ENCODE data around the gene CATSPERD. TPM values are rescaled to one million over a fixed set of nuclear protein-coding genes. Genes with fewer than 3 reads are reported as not detected.
A peak's percentile ranks its signal among the peaks of the same experiment; 100 is the strongest.

The CATSPERD gene, protein sequence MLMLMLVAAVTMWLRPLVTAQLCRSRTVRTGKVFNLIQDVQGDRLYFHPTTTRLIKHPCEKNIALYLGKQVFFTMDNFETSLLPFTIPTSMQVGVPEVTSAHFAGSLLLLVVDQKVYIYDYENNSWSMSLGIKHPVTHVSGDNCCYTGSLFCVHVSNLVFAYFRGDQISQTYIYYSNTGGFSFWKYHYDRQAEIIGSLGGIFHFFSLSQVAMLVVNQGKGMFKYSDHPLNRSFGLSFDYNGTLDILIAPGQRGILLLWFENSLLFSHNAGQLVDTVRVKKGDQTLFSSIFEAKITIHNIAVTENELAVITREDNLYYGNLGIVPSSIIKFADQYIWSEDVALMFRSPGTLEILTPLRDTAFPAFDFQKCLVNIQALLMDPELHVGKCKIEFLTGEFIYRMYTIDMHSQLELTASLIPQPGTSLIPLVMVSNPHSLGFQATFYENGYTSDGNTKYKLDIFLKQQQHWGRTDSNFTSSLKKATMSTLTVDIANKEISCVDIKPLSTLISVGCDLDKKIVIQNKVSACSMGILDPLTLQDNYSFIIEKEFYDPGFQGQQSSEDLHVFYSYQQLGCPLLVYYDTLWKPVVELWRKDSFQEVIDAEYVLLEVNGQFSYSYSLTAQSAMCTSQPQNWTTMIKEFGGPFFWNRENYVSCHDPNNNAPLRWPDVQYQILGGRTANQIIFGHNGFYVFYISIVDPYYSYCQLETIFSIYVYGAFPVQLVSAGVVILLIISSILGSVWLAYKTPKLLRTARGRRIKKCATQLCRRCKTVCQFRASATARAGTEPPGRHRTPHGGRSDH
- not detected for total RNA-seq
- polyA plus RNA-seq = not detected

DNA sequence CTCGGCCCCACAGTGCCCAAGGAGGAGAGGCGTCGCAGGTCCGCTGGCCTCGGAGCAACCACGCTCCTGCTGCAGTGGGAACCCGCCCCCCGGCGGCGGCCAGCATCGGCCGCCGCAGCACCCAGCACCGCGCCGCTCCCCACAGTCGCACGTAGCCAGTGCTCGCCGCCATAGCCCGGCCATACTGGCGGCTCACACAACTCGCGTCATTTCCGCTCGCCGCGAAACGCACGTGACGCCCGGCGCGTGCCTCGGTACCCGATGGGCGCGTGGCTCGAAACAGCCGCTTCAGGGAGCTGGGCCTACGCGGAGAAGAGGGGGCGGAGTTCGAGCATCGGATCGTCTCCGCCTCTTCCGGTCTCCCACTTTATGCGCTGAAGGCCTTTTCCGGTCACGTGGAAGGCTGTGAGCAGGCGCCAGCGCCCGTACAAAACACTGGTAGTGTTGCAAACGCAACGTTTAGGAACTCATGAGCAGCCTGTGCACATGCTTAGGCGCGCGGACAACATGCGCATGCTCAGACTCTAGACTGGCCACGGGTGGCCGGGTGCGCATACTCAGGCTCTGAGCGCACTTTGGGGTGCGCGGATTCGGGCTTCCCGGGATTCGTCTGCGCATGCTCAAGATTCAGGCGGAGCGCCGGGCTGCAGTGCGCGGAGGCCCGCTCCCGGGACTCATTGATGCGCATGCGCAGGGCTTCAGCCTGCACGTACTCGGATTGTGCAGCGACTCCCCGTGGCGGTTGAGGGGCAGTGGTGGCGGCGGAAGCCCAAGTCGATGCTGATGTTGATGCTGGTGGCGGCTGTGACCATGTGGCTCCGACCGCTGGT, at the start of gene CATSPERD, which contains the start of gene LONP1:
Gene CATSPERD, plus strand, starts transcription at position 677 of the 830 bp plus-strand sequence. Its CDS starts 101 bp downstream, at position 778.
Gene LONP1, minus strand, starts transcription at position 186 of the 830 bp plus-strand sequence. Its CDS starts 14 bp downstream, at position 172.
- DNase-seq (ENCODE audit: extremely low spot score) = peak; percentile 97
- no peaks in the 10 kb centered on the region for H3K36me3 ChIP-seq (ENCODE audit: insufficient read depth)
- peaks cover 3% of the 10 kb centered on the region for H3K4me1 ChIP-seq (ENCODE audit: insufficient read depth)
- peak within 1 kb of the TSS; percentile 87 for H3K4me3 ChIP-seq (ENCODE audit: low read depth, low read length)
- H3K27ac ChIP-seq (ENCODE audit: low read depth) = peak within 1 kb of the TSS; percentile 91
- WGBS = under 1% methylated on average over 90 of the region's 90 CpGs

DNA sequence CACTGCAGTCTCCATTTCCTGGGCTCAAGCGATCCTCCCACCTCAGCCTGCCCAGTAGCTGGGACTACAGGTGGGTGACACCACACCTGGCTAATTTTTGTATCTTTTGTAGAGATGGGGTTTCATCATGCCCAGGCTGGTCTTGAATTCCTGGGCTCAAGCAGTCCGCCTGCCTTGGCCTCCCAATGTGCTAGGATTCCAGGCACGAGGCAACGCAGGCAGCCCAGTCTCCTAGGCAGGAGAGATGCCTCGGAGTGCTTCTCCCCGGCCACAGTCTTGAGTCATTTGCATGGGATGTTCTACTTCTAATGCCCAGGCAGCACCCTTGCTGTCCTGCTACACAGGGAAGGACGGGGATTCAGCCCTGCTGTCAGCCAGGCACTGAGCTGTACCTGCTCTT, 48.8 kb upstream of the CATSPERD start:
- DNase-seq (ENCODE audit: extremely low spot score) = no peak
- no peak overlapping the region for H3K4me3 ChIP-seq (ENCODE audit: low read depth, low read length)
- no peak overlapping the region for H3K27ac ChIP-seq (ENCODE audit: low read depth)
- 93% methylated on average over 7 of the region's 7 CpGs for WGBS
- peaks cover 6% of the 10 kb centered on the region for H3K36me3 ChIP-seq (ENCODE audit: insufficient read depth)
- no peaks in the 10 kb centered on the region for H3K4me1 ChIP-seq (ENCODE audit: insufficient read depth)

DNA sequence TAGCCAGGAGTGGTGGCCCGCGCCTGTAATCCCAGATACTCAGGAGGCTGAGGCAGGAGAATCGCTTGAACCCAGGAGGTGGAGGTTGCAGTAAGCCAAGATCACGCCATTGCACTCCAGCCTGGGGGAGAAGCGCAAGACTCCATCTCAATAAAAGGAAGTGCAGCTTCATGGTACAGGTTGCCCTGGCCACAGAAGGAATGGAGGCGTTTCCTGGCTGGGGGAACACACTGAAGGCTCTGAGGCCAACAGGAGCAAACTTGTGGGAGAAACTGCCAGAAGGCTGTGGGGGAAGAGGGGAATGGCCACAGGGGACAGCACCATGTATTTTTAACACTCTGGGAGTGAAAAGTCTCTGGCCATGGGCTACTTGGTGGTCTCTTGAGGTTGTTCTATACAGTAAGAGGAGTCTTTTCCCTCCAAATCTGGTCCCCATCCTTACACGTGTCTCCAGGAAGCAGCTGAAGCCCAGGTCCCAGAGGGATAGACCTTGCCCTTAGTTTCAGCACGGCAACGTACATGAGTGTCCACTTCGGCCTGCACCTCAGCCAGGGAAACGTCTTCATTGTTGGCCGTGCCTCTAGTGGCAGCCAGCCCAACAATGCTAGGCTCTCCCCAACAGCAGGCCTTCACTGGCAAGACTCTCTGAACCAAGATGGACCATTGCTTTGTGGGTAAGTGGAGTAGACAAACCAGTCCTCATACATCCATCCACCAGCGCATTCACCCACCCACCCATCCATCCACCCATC, 47.6 kb upstream of the CATSPERD start:
- WGBS = 84% methylated on average over 13 of the region's 13 CpGs

DNA sequence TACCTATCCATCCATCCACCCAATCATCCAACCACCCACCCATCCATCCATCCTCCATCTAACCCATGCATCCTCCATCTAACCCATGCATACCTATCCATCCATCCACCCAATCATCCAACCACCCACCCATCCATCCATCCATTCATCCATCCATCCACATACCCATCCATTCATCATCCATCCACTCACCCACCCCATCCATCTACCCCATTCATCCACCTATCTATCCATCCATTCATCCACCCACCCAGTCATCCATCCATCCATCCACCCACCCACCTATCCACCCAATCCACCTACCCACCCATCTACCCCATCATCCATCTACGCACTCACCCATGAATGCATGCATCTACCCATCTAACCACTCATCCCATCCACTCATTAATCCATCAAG, 46.7 kb upstream of the CATSPERD start:
- Histone ChIP-seq H3K27ac (ENCODE audit: low read depth) (no peak overlapping the region), H3K4me3 (ENCODE audit: low read depth, low read length) (no peak overlapping the region), H3K4me1 (ENCODE audit: insufficient read depth) (no peaks in the 10 kb centered on the region), H3K36me3 (ENCODE audit: insufficient read depth) (peaks cover 2% of the 10 kb centered on the region)
- WGBS = 98% methylated on average over 1 of the region's 1 CpG
- no peak for DNase-seq (ENCODE audit: extremely low spot score)

More for the DNA sequence above, 47.6 kb upstream of the CATSPERD start:
- DNase-seq (ENCODE audit: extremely low spot score) = no peak
- peaks cover 4% of the 10 kb centered on the region for H3K36me3 ChIP-seq (ENCODE audit: insufficient read depth)
- no peak overlapping the region for H3K27ac ChIP-seq (ENCODE audit: low read depth)
- no peaks in the 10 kb centered on the region for H3K4me1 ChIP-seq (ENCODE audit: insufficient read depth)
- no peak overlapping the region for H3K4me3 ChIP-seq (ENCODE audit: low read depth, low read length)

DNA sequence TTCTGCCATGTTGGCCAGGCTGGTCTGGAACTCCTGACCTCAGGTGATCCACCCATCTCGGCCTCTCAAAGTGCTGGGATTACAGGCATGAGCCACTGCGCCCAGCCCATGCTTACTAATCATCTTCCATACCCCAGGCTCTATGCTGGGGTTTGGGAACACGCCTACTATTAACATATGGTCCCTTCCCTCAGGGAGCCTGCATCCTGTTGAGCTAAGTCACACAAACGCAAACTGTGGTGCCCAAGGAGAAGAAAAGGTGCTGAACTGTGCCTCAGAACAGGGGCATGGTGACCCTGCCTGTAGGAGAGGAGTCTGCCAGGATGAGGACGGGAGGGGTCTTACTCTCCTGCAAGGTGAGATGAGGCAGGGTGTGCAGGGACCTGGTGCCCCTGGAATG, 45.7 kb upstream of the CATSPERD start:
- no peak for DNase-seq (ENCODE audit: extremely low spot score)
- H3K36me3 ChIP-seq (ENCODE audit: insufficient read depth) = no peaks in the 10 kb centered on the region
- 83% methylated on average over 5 of the region's 5 CpGs for WGBS
- H3K4me1 ChIP-seq (ENCODE audit: insufficient read depth) = no peaks in the 10 kb centered on the region
- H3K4me3 ChIP-seq (ENCODE audit: low read depth, low read length) = no peak overlapping the region
- no peak overlapping the region for H3K27ac ChIP-seq (ENCODE audit: low read depth)

DNA sequence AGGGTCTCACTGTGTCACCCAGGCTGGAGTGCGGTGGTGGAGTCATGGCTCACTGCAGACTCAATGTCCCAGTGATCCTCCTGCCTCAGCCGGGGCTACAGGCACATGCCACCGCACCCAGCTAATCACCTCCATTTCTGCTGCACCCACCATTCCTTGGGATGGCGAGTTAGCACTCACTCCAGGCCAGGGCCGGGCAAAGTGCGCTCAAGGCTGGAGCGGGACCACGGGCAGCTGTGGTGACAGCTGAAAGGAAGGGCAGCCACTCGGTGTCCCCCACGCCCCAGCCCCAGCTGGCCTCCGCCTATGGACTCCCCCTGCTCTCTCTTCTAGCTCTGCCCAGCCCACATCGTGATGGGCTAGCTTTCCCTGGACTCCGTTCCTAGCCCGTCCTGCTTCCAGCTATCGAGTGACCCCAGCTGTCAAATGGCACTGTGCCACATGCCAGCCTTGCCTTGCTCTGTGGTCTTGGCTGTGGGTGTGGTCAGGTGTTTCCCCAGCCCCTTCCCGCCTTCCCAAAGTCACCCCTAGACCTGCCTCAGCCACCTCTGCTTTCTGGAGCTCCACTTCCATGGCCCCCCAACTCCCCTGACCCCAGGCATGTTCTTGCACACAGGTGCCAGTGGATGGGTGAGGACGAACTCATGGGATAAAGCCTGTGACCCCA, 44.2 kb upstream of the CATSPERD start:
- Histone ChIP-seq H3K27ac (ENCODE audit: low read depth) (no peak overlapping the region), H3K36me3 (ENCODE audit: insufficient read depth) (no peaks in the 10 kb centered on the region), H3K4me3 (ENCODE audit: low read depth, low read length) (no peak overlapping the region), H3K4me1 (ENCODE audit: insufficient read depth) (no peaks in the 10 kb centered on the region)
- 72% methylated on average over 17 of the region's 17 CpGs for WGBS
- DNase-seq (ENCODE audit: extremely low spot score) = no peak

DNA sequence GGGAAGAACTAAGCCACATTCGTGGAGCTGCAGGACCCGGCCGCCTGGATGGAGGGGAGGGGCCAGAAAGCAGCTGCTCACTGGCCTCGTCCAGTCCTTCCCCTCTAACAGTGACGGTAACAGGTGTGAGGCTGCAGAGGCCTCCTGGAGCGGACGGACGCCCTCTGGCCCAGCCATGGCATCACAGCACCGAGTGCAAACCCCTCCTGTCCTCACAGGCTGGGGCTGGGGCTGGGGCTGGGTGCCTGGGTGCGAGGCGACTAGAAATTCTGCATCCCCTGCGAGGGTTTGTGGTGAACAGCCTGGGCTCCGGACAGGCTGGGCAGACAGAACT, 43.7 kb upstream of the CATSPERD start:
- DNase-seq (ENCODE audit: extremely low spot score) = no peak
- WGBS = 70% methylated on average over 13 of the region's 13 CpGs
- Histone ChIP-seq H3K36me3 (ENCODE audit: insufficient read depth) (no peaks in the 10 kb centered on the region), H3K27ac (ENCODE audit: low read depth) (no peak overlapping the region), H3K4me3 (ENCODE audit: low read depth, low read length) (no peak overlapping the region), H3K4me1 (ENCODE audit: insufficient read depth) (no peaks in the 10 kb centered on the region)

DNA sequence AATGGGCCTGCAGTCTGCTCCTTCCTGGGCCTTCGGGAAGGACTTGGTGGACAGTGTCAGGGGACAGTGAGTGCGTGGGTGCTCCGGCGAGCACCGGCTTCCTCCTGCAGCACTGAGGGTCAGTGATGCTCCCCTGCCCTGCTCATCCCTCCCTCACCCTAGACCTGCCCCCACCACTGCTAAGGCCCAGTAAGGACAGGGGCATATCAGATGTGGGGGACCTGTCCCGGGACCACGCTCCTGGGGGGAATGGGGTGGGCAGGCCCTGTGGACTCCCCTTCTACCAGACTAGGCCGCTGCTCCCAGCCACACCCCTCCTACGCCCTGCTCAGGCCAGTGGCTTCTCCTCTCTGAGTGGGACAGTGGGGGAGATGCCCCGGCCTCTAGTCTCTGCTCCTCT, 43.3 kb upstream of the CATSPERD start:
- no peak overlapping the region for H3K4me3 ChIP-seq (ENCODE audit: low read depth, low read length)
- DNase-seq (ENCODE audit: extremely low spot score) = no peak
- H3K27ac ChIP-seq (ENCODE audit: low read depth) = no peak overlapping the region
- H3K36me3 ChIP-seq (ENCODE audit: insufficient read depth) = no peaks in the 10 kb centered on the region
- H3K4me1 ChIP-seq (ENCODE audit: insufficient read depth) = no peaks in the 10 kb centered on the region
- 92% methylated on average over 10 of the region's 10 CpGs for WGBS

DNA sequence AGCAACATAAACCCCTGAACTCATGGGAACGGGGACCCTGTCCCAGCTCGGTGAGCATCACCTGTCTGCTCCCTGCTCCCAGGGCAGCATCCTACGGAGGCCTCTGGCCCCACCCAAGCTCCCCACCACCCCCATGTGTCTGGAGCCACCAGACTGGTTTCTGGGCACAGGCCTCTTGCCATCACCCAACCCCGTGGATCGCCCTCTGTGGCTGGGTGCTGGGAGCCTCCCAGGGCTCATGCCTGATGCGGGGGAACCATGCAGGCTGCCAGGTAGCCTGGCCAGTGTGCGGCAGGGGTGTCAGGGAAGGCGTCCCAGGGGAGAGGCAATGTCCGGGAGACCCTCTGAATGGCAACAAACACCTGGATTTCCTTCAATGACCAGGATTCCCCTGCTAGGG, 42.9 kb upstream of the CATSPERD start:
- DNase-seq (ENCODE audit: extremely low spot score) = no peak
- Histone ChIP-seq H3K4me3 (ENCODE audit: low read depth, low read length) (no peak overlapping the region), H3K27ac (ENCODE audit: low read depth) (no peak overlapping the region), H3K36me3 (ENCODE audit: insufficient read depth) (no peaks in the 10 kb centered on the region), H3K4me1 (ENCODE audit: insufficient read depth) (no peaks in the 10 kb centered on the region)
- WGBS = 89% methylated on average over 9 of the region's 9 CpGs

DNA sequence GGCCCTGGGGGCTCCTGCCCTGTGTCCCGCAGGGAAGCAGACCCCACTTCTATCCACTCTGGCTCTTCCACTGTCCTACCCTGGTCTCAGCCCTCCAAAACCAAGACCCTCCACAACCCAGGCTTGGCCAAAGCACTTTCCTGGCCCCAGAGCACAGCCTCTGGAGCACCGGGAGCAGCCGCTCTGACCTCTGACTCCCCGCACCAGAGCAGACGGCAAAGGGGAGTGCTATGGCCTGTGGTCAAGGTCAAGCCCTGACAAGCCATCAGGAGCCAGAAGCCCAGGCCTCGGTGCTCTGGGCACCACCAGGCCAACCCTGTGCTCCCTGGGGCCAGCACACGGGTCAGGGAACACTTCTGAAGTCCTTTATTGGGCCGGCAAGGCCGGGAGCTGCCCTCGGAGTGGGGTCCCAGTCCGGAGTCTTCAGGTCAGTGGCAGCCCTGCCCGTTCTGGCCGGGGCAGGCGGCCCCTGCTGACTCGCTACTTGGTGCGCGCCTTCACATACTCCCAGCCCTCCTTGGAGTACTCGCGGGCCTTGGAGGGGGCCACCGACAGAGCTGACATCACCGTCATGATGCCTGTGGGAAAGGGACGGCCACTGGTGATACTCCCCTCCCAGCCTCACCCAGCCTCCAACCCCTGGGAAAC, 42.2 kb upstream of the CATSPERD start:
- Histone ChIP-seq H3K4me1 (ENCODE audit: insufficient read depth) (no peaks in the 10 kb centered on the region), H3K4me3 (ENCODE audit: low read depth, low read length) (no peak overlapping the region), H3K36me3 (ENCODE audit: insufficient read depth) (no peaks in the 10 kb centered on the region), H3K27ac (ENCODE audit: low read depth) (no peak overlapping the region)
- DNase-seq (ENCODE audit: extremely low spot score) = no peak
- WGBS = 89% methylated on average over 22 of the region's 22 CpGs

DNA sequence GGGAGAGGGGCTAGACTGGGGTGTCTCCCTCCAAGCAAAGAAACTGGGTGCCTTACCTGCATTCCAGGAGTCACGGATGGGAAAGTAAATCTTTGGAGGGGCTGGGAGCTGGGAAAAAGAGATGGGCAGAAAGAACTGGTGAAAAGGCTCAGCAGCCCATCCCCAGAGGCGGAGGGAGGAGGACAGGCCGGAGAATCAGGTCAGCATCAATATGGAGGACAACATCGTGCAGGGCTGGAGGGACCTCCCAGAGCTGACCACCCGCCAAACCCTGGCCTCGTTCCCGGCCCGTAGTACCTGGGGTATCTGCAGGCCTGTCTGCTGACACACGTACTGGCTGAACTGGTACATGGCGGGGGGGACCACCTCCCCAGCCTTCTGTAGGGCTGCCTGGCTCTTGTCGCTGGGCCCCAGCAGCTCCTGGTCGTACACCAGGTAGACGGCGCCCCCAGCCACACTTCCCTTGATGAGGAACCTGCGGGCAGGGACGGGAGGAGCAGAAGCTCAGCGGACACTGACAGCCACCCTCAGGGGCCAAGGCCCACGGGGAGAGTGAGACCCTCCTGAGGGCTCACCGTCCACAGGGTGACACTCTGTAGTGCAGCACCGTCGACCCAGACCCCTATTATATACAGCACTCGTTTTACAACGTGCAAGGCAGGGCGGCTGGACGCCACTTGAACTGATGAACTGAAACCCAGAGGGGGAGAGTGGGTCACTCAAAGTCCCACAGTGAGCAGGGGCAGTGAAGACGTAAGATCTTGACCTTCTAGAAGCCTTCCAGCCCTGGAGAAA, 41.0 kb upstream of the CATSPERD start:
- DNase-seq (ENCODE audit: extremely low spot score) = no peak
- H3K27ac ChIP-seq (ENCODE audit: low read depth) = no peak overlapping the region
- 20% methylated on average over 26 of the region's 26 CpGs for WGBS
- no peaks in the 10 kb centered on the region for H3K4me1 ChIP-seq (ENCODE audit: insufficient read depth)
- no peaks in the 10 kb centered on the region for H3K36me3 ChIP-seq (ENCODE audit: insufficient read depth)
- H3K4me3 ChIP-seq (ENCODE audit: low read depth, low read length) = peak overlapping the region; percentile 55
